AG09309 (cell line): ENCODE measurements around the gene AJUBA.

Experiments
- DNase-seq: peaks from one replicate; pipeline ENCODE4 v3.0.0-alpha.2; 2010; ENCODE audit warnings: low read depth
- H3K4me3 ChIP-seq: 2 replicates; pipeline ENCODE4 v1.5.1; 2011; ENCODE audit warnings: mild to moderate bottlenecking, low read depth, low read length, moderate library complexity; ENCODE audit not compliant: control insufficient read depth
- CTCF ChIP-seq: IDR thresholded peaks from 2 replicates; pipeline ENCODE4 v1.5.1; 2011; ENCODE audit warnings: mild to moderate bottlenecking, low read depth, low read length, inconsistent platforms; ENCODE audit not compliant: insufficient read depth, control insufficient read depth; ENCODE audit errors: missing control alignments

AJUBA gene

GRCh38 chr14:22981090-22981875, 1.1 kb downstream of the AJUBA start:
- no peak for DNase-seq

GRCh38 chr14:22980672-22981089, 1.7 kb downstream of the AJUBA start:
- H3K4me3 ChIP-seq, result peak overlapping the region; percentile 80
- no peak for DNase-seq
- TF ChIP-seq CTCF, result no peak

More at GRCh38 chr14:22981090-22981875, 1.1 kb downstream of the AJUBA start:
- TF ChIP-seq CTCF, result no peak
- H3K4me3 ChIP-seq, result peak overlapping the region; percentile 80

GRCh38 chr14:22979748-22980392, 2.5 kb downstream of the AJUBA start:
- no peak for DNase-seq
- H3K4me3 ChIP-seq, result peak overlapping the region; percentile 80
- TF ChIP-seq CTCF, result no peak

- H3K4me3 ChIP-seq, result peak overlapping the region; percentile 80
- no peak for TF ChIP-seq CTCF
- no peak for DNase-seq
Observed at GRCh38 chr14:22978981-22979671, 3.2 kb downstream of the AJUBA start.

GRCh38 chr14:22978487-22978837, 3.9 kb downstream of the AJUBA start:
- DNase-seq, result no peak
- no peak for TF ChIP-seq CTCF
- no peak overlapping the region; the same call in 1 of the 2 replicates for H3K4me3 ChIP-seq

GRCh38 chr14:22977684-22978486, 4.5 kb downstream of the AJUBA start:
- DNase-seq, result no peak
- TF ChIP-seq CTCF, result no peak
- peak overlapping the region; percentile 16; the same call in 1 of the 2 replicates for H3K4me3 ChIP-seq
